ENCODE measurements around the gene SOD3. TPM values are rescaled to one million over a fixed set of nuclear protein-coding genes. Genes with fewer than 3 reads are reported as not detected.

Gene SOD3
- total RNA-seq, 4 donors from 2014 or later: 3.7 to 24.3 (median 18.7) TPM

GRCh38 chr4:24800325-24800895 lies 5.0 kb downstream of the SOD3 start:
- H3K9me3 ChIP-seq: no peaks in the 10 kb centered on the region
- no peaks in the 10 kb centered on the region for H3K27me3 ChIP-seq
- H3K4me3 ChIP-seq: peak overlapping the region; percentile 10 to 46 (median 26)
- no peaks in the 10 kb centered on the region for H3K36me3 ChIP-seq
- no peak for DNase-seq
- TF ChIP-seq POLR2A (IDR thresholded peaks at IDR 0.05): no peak
- no peak for TF ChIP-seq CTCF (IDR thresholded peaks at IDR 0.05)
- no peak overlapping the region for H3K27ac ChIP-seq
- peaks cover 0 to 14% (median 0%) of the 10 kb centered on the region in 4 donors for H3K4me1 ChIP-seq

GRCh38 chr4:24801136-24801855 lies 5.9 kb downstream of the SOD3 start:
- H3K9me3 ChIP-seq: no peaks in the 10 kb centered on the region
- no peaks in the 10 kb centered on the region for H3K27me3 ChIP-seq
- no peak overlapping the region for H3K4me3 ChIP-seq
- no peak overlapping the region for H3K27ac ChIP-seq
- H3K4me1 ChIP-seq: peaks cover 0 to 8% (median 0%) of the 10 kb centered on the region in 4 donors
- no peak for TF ChIP-seq POLR2A (IDR thresholded peaks at IDR 0.05)
- TF ChIP-seq CTCF (IDR thresholded peaks at IDR 0.05): no peak
- no peak for DNase-seq
- H3K36me3 ChIP-seq: no peaks in the 10 kb centered on the region

GRCh38 chr4:24802648-24803047 lies 7.3 kb downstream of the SOD3 start:
- DNase-seq: no peak
- Histone ChIP-seq H3K36me3 (no peaks in the 10 kb centered on the region), H3K27me3 (no peaks in the 10 kb centered on the region), H3K4me1 (peaks cover 0 to 8% (median 0%) of the 10 kb centered on the region in 4 donors), H3K9me3 (no peaks in the 10 kb centered on the region), H3K27ac (no peak overlapping the region), H3K4me3 (no peak overlapping the region)
- no peak for TF ChIP-seq POLR2A (IDR thresholded peaks at IDR 0.05)
- no peak for TF ChIP-seq CTCF (IDR thresholded peaks at IDR 0.05)

- Histone ChIP-seq H3K4me1 (peaks cover 0 to 2% (median 0%) of the 10 kb centered on the region in 4 donors), H3K9me3 (no peaks in the 10 kb centered on the region), H3K27me3 (no peaks in the 10 kb centered on the region), H3K4me3 (no peak overlapping the region), H3K27ac (no peak overlapping the region), H3K36me3 (no peaks in the 10 kb centered on the region)
- no peak for DNase-seq
- TF ChIP-seq POLR2A (IDR thresholded peaks at IDR 0.05): no peak
- TF ChIP-seq CTCF (IDR thresholded peaks at IDR 0.05): no peak
Measured at GRCh38 chr4:24805067-24805466, 9.7 kb downstream of the SOD3 start.

GRCh38 chr4:24805566-24805965 lies 10.2 kb downstream of the SOD3 start:
- DNase-seq: no peak
- Histone ChIP-seq H3K9me3 (no peaks in the 10 kb centered on the region), H3K27me3 (no peaks in the 10 kb centered on the region), H3K4me3 (no peak overlapping the region), H3K4me1 (no peaks in the 10 kb centered on the region), H3K27ac (no peak overlapping the region), H3K36me3 (no peaks in the 10 kb centered on the region)
- TF ChIP-seq POLR2A (IDR thresholded peaks at IDR 0.05): no peak
- no peak for TF ChIP-seq CTCF (IDR thresholded peaks at IDR 0.05)
